Transverse colon (tissue), 4 donors: ENCODE data around the gene CCDC69.

ENCODE experiments used
- CTCF ChIP-seq, 5 experiments: fragments of 200-600 bp in 3 of 5; fragments of 450-650 bp in 2 of 5; sonication (generic) in 3 of 5; IDR thresholded peaks; 1 replicate in 2 of 5; 2 replicates in 3 of 5; pipeline ENCODE4 v1.5.1; 2016 to 2017; ENCODE audit warnings: antibody characterized with exemption in 5 of 5, inconsistent platforms in 3 of 5, mild to moderate bottlenecking in 2 of 5, moderate library complexity in 1 of 5
- EP300 ChIP-seq: sonication (generic); formaldehyde crosslinking; IDR thresholded peaks from one replicate; pipeline ENCODE4 v1.6.1; 2017; ENCODE audit warnings: antibody characterized with exemption, low read depth
- POLR2A ChIP-seq: fragments of 450-650 bp; IDR thresholded peaks from one replicate; pipeline ENCODE4 v1.6.1; 2016; ENCODE audit warnings: antibody characterized with exemption, mild to moderate bottlenecking, moderate library complexity
- POLR2AphosphoS5 ChIP-seq, 3 donors: sonication (generic); formaldehyde crosslinking; IDR thresholded peaks; one replicate each; pipeline ENCODE4 v1.6.1; 2016; ENCODE audit warnings: antibody characterized with exemption in 3 of 3

DNA sequence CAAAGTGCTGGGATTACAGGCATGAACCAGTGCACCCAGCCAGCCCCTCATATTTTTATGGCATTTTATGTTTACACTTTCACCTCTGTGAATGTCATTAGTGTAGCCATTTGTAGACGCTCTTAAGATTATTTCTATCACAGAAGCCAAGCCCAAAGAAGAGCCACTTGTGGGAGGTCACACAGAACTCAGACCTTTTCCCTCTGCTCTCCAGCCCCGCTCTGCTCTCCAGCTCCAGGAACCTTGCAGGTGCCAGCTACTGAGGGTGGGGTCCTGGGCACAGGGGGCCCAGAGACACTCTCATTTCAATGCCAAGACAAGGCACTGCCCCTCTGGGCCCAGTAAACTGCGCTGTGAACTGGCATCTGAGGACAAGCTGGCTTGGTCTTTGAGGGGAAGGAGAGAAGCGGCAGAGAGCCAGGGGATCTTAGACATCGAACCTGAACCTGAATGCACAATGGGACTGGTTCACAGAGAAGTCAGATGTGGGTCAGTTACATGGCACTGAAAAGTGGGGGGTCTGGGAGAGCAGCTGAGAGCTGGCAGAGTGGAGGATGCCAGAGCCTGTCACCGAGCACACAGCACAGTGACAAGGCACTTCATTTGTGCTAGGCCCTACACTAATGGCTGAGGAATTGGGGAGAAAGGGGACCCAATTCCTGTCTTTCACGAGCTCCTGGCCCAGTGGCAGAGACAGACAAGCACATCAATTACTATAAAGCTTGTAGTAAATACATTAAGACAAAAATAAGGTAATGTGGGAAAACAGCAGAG, 83.0 kb downstream of the CCDC69 start:
- no peak for TF ChIP-seq CTCF (IDR thresholded peaks at IDR 0.05)
- TF ChIP-seq EP300, result no peak
- no peak for TF ChIP-seq POLR2A
- no peak for TF ChIP-seq POLR2AphosphoS5 (IDR thresholded peaks at IDR 0.05)
